ENCODE data around the gene OR10A6. TPM values are rescaled to one million over a fixed set of nuclear protein-coding genes. Genes with fewer than 3 reads are reported as not detected.
A peak's percentile ranks its signal among the peaks of the same experiment; 100 is the strongest.

Gene OR10A6
- total and polyA plus RNA-seq, 2 of the 4 experiments (the other 2 are of a cell fraction): 0.19 TPM; not detected in 1

DNA sequence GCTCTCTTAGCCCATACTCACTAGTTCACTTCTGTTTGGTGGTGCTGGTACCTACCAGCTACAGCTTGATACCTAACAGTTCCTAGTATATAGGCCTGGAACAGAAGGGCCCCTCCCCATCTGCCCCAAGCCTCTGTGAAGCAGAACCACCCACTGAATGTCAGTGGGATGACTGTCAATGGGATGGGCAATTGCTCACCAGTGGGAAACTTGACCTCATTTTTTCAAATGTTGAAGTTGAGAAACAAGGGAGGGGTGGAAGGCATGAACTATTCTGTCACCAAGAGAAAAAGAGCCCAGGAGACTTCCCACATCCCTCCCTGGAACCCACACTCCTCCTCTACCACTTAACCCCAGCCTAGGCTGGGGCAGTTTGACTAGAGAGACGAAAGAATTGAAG lies 34.3 kb upstream of the OR10A6 start, which contains the start of gene NLRP10:
Gene NLRP10 (minus strand): TSS at position 62 of the 400 bp plus-strand sequence. CDS start 1,952 bp downstream, outside the sequence.
- Histone ChIP-seq H3K9me3 (ENCODE audit: control insufficient read depth, insufficient read depth, low read length) (no peaks in the 10 kb centered on the region), H2BK20ac (ENCODE audit: low read depth, low read length) (peak within 1 kb of the TSS; percentile 98), H3K36me3 (ENCODE audit: control insufficient read depth, insufficient read depth, low read length) (no peaks in the 10 kb centered on the region), H3K27ac (ENCODE audit: insufficient read depth, low read length) (peak within 1 kb of the TSS; percentile 90), H3K18ac (ENCODE audit: low read depth, low read length) (peak within 1 kb of the TSS; percentile 96), H2BK120ac (ENCODE audit: low read depth, low read length) (peak within 1 kb of the TSS; percentile 98), H3K9ac (ENCODE audit: low read depth, low read length) (peak within 1 kb of the TSS; percentile 69; the same call in 1 of the 2 replicates), H4K5ac (ENCODE audit: low read depth, low read length) (peak within 1 kb of the TSS; percentile 98), H3K27me3 (ENCODE audit: control insufficient read depth, insufficient read depth, low read length) (no peaks in the 10 kb centered on the region), H3K9me1 (ENCODE audit: insufficient read depth, low read length) (peaks cover 16% of the 10 kb centered on the region), H3K4me1 (ENCODE audit: control insufficient read depth, insufficient read depth, low read length) (peaks cover 32% of the 10 kb centered on the region), H4K20me1 (ENCODE audit: insufficient read depth, low read length) (no peaks in the 10 kb centered on the region), H2BK15ac (ENCODE audit: low read depth, low read length) (peak within 1 kb of the TSS; percentile 95), H3K14ac (replicated peaks; ENCODE audit: low read depth, low read length) (peak within 1 kb of the TSS; percentile 96), H3K4me3 (ENCODE audit: insufficient read depth, low read depth, low read length) (no peak within 1 kb of the TSS), H3K23ac (ENCODE audit: low read depth, low read length) (peak within 1 kb of the TSS; percentile 97), H3K79me1 (ENCODE audit: low read depth in 1 of 2, low read length in 2 of 2) (peaks cover 0 to 19% of the 10 kb centered on the region in 2 experiments; a peak in 2 of 4 replicates), H2AK9ac (replicated peaks; ENCODE audit: low read depth, low read length, poor library complexity) (peak within 1 kb of the TSS; percentile 97), H3K4me2 (ENCODE audit: low read depth, low read length) (peak within 1 kb of the TSS; percentile 33), H2AFZ (replicated peaks; ENCODE audit: low read length, poor library complexity) (peak within 1 kb of the TSS; percentile 36), H2AK5ac (ENCODE audit: low read depth, low read length) (peak within 1 kb of the TSS; percentile 96), H3K4ac (ENCODE audit: low read depth, low read length) (peak within 1 kb of the TSS; percentile 98), H2BK5ac (ENCODE audit: low read depth, low read length, poor library complexity, severe bottlenecking) (peak within 1 kb of the TSS; percentile 98), H3K56ac (ENCODE audit: extremely low read depth, insufficient read depth, low read length) (peak within 1 kb of the TSS; percentile 98), H4K8ac (ENCODE audit: low read depth in 2 of 2, low read length in 2 of 2) (peak within 1 kb of the TSS; percentile 89 to 96), H4K91ac (ENCODE audit: insufficient read depth, low read depth, low read length) (peak within 1 kb of the TSS; percentile 99)
- ChIA-PET CTCF (interaction anchor here (0.9 to 2.5 kb wide), 4 partner anchors 9 to 394 kb away, joined by 3 to 9 read pairs (median 3); partner anchors contain the start of gene EIF3F), POLR2A (ENCODE audit: unreplicated experiment) (interaction anchor here (0.8 to 1.1 kb wide), 2 partner anchors 12 to 20 kb away, joined by 4 to 5 read pairs; no protein-coding TSS in a partner anchor)
- BruUV-seq (replicated peaks): no TSS peak
- peak; percentile 95 for DNase-seq
- WGBS, 2 experiments (ENCODE audit: extremely low coverage in 2 of 2, insufficient read length in 1 of 2): no CpG with 5 or more reads among the region's 1 CpG
- peak; percentile 78 for TF ChIP-seq RCOR1 (IDR thresholded peaks at IDR 0.05; ENCODE audit: insufficient replicate concordance, low read length)
- peak; percentile 53 for TF ChIP-seq FOS (IDR thresholded peaks at IDR 0.05; ENCODE audit: low read depth, low read length)
- peak; percentile 70 for TF ChIP-seq MAZ (IDR thresholded peaks at IDR 0.05; ENCODE audit: borderline replicate concordance, low read depth, low read length)
- TF ChIP-seq CHD1 (IDR thresholded peaks at IDR 0.05; ENCODE audit: low read depth, low read length): no peak
- peak; percentile 86 for TF ChIP-seq CEBPB (IDR thresholded peaks at IDR 0.05; ENCODE audit: low read depth, low read length)
- TF ChIP-seq POLR2A (IDR thresholded peaks at IDR 0.05; ENCODE audit: low read depth, low read length): peak; percentile 60; the same call in 1 of the 2 replicates
- ATAC-seq (ENCODE audit: low read depth): peak; percentile 85
- dilution Hi-C loops (cut with HindIII; ENCODE audit: low sequenced_read_pairs, unreplicated experiment): no loop called here
- in situ Hi-C loops (cut with MboI; ENCODE audit: low sequenced_read_pairs): no loop called here
- intact Hi-C loops (cut with micrococcal nuclease): loop anchor here (5.0 kb wide), 1 partner anchor 73 kb away; no protein-coding TSS in a partner anchor

Data from IMR-90 (cell line).